HUES6 (cell line): Measurements from ENCODE around the gene CKAP2L.
"Not testable (repeated sequence)": the region's sequence is repeated elsewhere in the genome, so short reads cannot be mapped to it uniquely, and the experiment has no call there.

Source experiments
- H3K27ac ChIP-seq: 2 replicates; pipeline ENCODE4 v1.7.0; 2013; ENCODE audit warnings: low read depth, mild to moderate bottlenecking, low read length, inconsistent platforms
- H3K27me3 ChIP-seq: 2 replicates; pipeline ENCODE4 v1.6.1; 2013; ENCODE audit warnings: low read length; ENCODE audit not compliant: control insufficient read depth, insufficient read depth
- H3K36me3 ChIP-seq: 2 replicates; pipeline ENCODE4 v1.6.1; 2013; ENCODE audit warnings: low read length; ENCODE audit not compliant: control insufficient read depth, insufficient read depth
- H3K4me1 ChIP-seq: 2 replicates; pipeline ENCODE4 v1.6.1; 2013; ENCODE audit warnings: low read length; ENCODE audit not compliant: control insufficient read depth, insufficient read depth
- H3K4me3 ChIP-seq: 2 replicates; pipeline ENCODE4 v1.5.1; 2013; ENCODE audit warnings: low read depth, low read length
- H3K9ac ChIP-seq: one replicate; pipeline ENCODE4 v1.6.1; 2013; ENCODE audit warnings: mild to moderate bottlenecking, low read length
- H3K9me3 ChIP-seq: 2 replicates; pipeline ENCODE4 v1.6.1; 2013; ENCODE audit warnings: low read depth, low read length; ENCODE audit not compliant: control insufficient read depth, insufficient read depth

CKAP2L gene

GRCh38 chr2:112724591-112725525 lies 39.6 kb downstream of the CKAP2L start:
- H3K9ac ChIP-seq, result no peak overlapping the region
- H3K36me3 ChIP-seq, result no peaks in the 10 kb centered on the region
- no peaks in the 10 kb centered on the region for H3K9me3 ChIP-seq
- no peaks in the 10 kb centered on the region for H3K27me3 ChIP-seq
- no peak overlapping the region for H3K4me3 ChIP-seq
- H3K4me1 ChIP-seq, result peaks cover 4% of the 10 kb centered on the region
- H3K27ac ChIP-seq, result no peak overlapping the region

GRCh38 chr2:112723995-112724394 lies 40.4 kb downstream of the CKAP2L start:
- H3K36me3 ChIP-seq, result no peaks in the 10 kb centered on the region
- no peak overlapping the region for H3K27ac ChIP-seq
- no peaks in the 10 kb centered on the region for H3K27me3 ChIP-seq
- H3K4me3 ChIP-seq, result no peak overlapping the region
- H3K9ac ChIP-seq, result no peak overlapping the region
- H3K9me3 ChIP-seq, result no peaks in the 10 kb centered on the region
- peaks cover 4% of the 10 kb centered on the region for H3K4me1 ChIP-seq

- Histone ChIP-seq H3K4me3 (no peak overlapping the region), H3K9me3 (no peaks in the 10 kb centered on the region), H3K27ac (no peak overlapping the region), H3K9ac (no peak overlapping the region), H3K36me3 (no peaks in the 10 kb centered on the region), H3K27me3 (no peaks in the 10 kb centered on the region), H3K4me1 (peaks cover 4% of the 10 kb centered on the region)
These were observed 40.9 kb downstream of the CKAP2L start for GRCh38 chr2:112723547-112723940.

GRCh38 chr2:112722816-112723546 lies 41.4 kb downstream of the CKAP2L start:
- peaks cover 4% of the 10 kb centered on the region for H3K4me1 ChIP-seq
- no peak overlapping the region for H3K9ac ChIP-seq
- H3K27me3 ChIP-seq, result no peaks in the 10 kb centered on the region
- H3K4me3 ChIP-seq, result no peak overlapping the region
- H3K9me3 ChIP-seq, result no peaks in the 10 kb centered on the region
- no peak overlapping the region for H3K27ac ChIP-seq
- no peaks in the 10 kb centered on the region for H3K36me3 ChIP-seq

GRCh38 chr2:112721819-112722522 lies 42.4 kb downstream of the CKAP2L start:
- H3K4me3 ChIP-seq, result no peak overlapping the region
- H3K9me3 ChIP-seq, result no peaks in the 10 kb centered on the region
- H3K9ac ChIP-seq, result no peak overlapping the region
- H3K4me1 ChIP-seq, result peaks cover 4% of the 10 kb centered on the region
- H3K36me3 ChIP-seq, result no peaks in the 10 kb centered on the region
- H3K27ac ChIP-seq, result no peak overlapping the region
- no peaks in the 10 kb centered on the region for H3K27me3 ChIP-seq

GRCh38 chr2:112720785-112721184 lies 43.6 kb downstream of the CKAP2L start, which contains the start of gene NT5DC4:
NT5DC4 (plus strand) TSS chr2:112721020; CDS start chr2:112721080, 60 bp downstream.
- Histone ChIP-seq H3K27ac (no peak within 1 kb of the TSS), H3K9ac (no peak within 1 kb of the TSS), H3K4me3 (no peak within 1 kb of the TSS), H3K9me3 (no peaks in the 10 kb centered on the region), H3K36me3 (no peaks in the 10 kb centered on the region), H3K27me3 (no peaks in the 10 kb centered on the region), H3K4me1 (peaks cover 2% of the 10 kb centered on the region; the same call in 1 of the 2 replicates)

GRCh38 chr2:112718863-112719370 lies 45.5 kb downstream of the CKAP2L start:
- Histone ChIP-seq H3K9me3 (no peaks in the 10 kb centered on the region), H3K27ac (no peak overlapping the region), H3K4me3 (no peak overlapping the region), H3K27me3 (no peaks in the 10 kb centered on the region), H3K4me1 (no peaks in the 10 kb centered on the region), H3K36me3 (no peaks in the 10 kb centered on the region), H3K9ac (no peak overlapping the region)

- not testable (repeated sequence) for H3K4me3 ChIP-seq, H3K9ac ChIP-seq, H3K27me3 ChIP-seq, H3K27ac ChIP-seq, H3K36me3 ChIP-seq, H3K9me3 ChIP-seq, H3K4me1 ChIP-seq
These were observed 47.5 kb downstream of the CKAP2L start for GRCh38 chr2:112716826-112717352.

GRCh38 chr2:112716094-112716493 lies 48.3 kb downstream of the CKAP2L start:
- not testable (repeated sequence) for H3K9me3 ChIP-seq, H3K27ac ChIP-seq, H3K36me3 ChIP-seq, H3K27me3 ChIP-seq, H3K4me3 ChIP-seq, H3K4me1 ChIP-seq, H3K9ac ChIP-seq

GRCh38 chr2:112714836-112715631 lies 49.4 kb downstream of the CKAP2L start:
- Histone ChIP-seq H3K4me1 (no peaks in the 10 kb centered on the region; the same call in 1 of the 2 replicates), H3K36me3 (no peaks in the 10 kb centered on the region), H3K4me3 (no peak overlapping the region), H3K27me3 (no peaks in the 10 kb centered on the region), H3K9ac (no peak overlapping the region), H3K9me3 (no peaks in the 10 kb centered on the region), H3K27ac (no peak overlapping the region)
